IPS-18c (cell line): ENCODE data around the gene SACM1L.
"Not testable (repeated sequence)": the region's sequence is repeated elsewhere in the genome, so short reads cannot be mapped to it uniquely, and the experiment has no call there.

ENCODE experiments used
- H3K4me3 ChIP-seq: 2 replicates; pipeline ENCODE4 v1.7.0; 2013; ENCODE audit warnings: low read depth, mild to moderate bottlenecking, low read length, moderate library complexity; ENCODE audit not compliant: insufficient read depth
- H3K9me3 ChIP-seq: one replicate; pipeline ENCODE4 v1.6.1; 2013; ENCODE audit warnings: mild to moderate bottlenecking, low read length, moderate library complexity; ENCODE audit not compliant: control insufficient read depth, insufficient read depth

Gene SACM1L

GRCh38 chr3:45748068-45748467, 58.9 kb downstream of the SACM1L start:
- Histone ChIP-seq H3K4me3 (no peak overlapping the region), H3K9me3 (no peaks in the 10 kb centered on the region)

DNA sequence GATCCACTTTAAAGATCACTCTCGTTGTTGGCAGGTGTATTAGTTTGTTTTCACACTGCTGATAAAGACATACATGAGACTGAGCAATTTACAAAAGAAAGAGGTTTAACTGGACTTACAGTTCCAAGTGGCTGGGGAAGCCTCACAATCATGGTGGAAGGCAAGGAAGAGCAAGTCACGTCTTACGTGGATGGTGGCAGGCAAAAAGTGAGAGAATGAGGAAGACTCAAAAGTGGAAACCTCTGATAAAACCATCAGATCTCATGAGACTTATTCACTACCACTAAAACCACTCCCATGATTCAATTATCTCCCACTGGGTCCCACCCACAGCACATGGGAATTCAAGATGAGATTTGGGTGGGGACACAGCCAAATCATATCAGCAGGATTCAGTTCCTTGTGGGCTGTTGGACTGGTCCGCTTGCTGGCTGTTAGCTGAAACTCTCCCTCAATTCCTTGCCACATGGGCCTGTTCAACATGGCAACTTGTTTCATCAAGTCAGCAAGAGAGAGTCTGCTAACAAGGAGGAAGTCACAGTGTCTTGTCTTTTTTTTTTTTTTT, 59.9 kb downstream of the SACM1L start:
- not testable (repeated sequence) for H3K9me3 ChIP-seq, H3K4me3 ChIP-seq

DNA sequence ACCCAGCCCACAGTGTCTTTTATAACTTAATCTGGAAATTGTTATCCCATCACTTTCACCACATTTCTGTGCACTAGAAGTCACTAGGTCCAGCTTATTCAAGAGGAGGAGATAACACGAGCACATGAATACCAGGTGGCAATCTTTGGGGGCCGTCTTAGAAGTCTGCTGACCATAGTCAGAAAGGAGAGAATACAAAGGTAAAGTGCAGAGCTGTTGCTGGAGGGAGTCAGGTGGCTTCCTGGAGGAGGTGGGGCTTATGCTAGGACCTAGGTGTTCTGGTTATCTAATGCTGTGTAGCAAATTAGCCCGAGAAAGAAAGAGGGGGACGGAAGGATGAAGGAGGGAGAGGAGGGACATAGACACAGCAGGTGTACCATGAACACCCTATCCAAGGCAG, 60.7 kb downstream of the SACM1L start:
- Histone ChIP-seq H3K9me3 (no peaks in the 10 kb centered on the region), H3K4me3 (no peak overlapping the region)

DNA sequence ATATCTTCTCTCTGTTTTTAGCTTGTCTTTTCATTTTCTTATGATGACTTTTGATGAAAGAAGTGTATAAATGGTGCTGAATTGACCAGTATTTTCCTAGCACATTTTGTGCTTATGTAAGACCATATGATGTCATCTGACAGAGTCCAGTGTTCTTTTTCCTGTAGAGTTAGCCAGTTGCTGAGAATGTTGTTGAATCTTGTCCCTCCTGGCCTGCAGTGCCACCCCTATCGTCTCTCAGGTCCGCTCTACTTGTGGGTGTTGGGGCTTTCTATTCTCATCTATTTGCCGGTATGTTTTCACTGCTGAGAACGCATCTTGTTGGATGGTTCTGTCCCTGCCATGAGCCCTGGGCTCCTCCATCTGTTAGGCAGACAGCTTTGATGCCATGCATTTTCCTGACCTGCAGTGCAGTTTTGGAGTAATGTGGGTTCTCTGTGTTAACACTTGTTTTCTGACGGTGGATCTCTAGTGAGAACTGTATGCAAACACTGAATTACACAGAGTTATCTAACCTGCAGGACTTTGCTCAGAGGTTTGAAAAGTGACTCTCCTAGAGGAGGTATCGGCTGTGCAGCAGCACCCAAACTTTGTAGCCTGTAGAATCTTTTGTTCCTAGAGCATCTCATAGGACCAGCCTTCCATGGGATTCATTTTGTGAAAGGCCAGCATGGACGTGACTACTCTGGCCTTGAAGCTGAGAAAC, 62.5 kb downstream of the SACM1L start:
- H3K9me3 ChIP-seq, result no peaks in the 10 kb centered on the region

GRCh38 chr3:45753095-45753494, 63.9 kb downstream of the SACM1L start:
- Histone ChIP-seq H3K9me3 (no peaks in the 10 kb centered on the region), H3K4me3 (no peak overlapping the region)

More for the DNA sequence above, 62.5 kb downstream of the SACM1L start:
- no peak overlapping the region for H3K4me3 ChIP-seq

- no peaks in the 10 kb centered on the region for H3K9me3 ChIP-seq
- no peak overlapping the region for H3K4me3 ChIP-seq
Measured at GRCh38 chr3:45754461-45754860, 65.3 kb downstream of the SACM1L start.

GRCh38 chr3:45756055-45756454, 66.9 kb downstream of the SACM1L start:
- Histone ChIP-seq H3K4me3 (no peak overlapping the region), H3K9me3 (no peaks in the 10 kb centered on the region)

DNA sequence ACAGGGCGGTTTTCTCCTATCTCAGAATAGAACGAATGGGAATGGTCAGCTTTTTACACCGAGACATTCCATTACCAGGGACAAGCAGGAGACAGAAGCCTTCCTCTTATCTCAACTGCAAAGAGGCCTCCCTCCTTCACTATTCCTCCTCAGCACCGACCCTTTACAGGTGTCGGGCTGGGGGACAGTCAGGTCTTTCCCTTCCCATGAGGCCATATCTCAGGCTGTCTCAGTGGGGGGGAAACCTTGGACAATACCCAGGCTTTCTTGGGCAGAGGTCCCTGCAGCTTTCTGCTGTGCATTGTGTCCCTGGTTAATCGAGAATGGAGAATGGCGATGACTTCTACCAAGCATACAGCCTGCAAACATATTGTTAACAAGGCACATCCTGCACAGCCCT, 67.9 kb downstream of the SACM1L start:
- not testable (repeated sequence) for H3K4me3 ChIP-seq

DNA sequence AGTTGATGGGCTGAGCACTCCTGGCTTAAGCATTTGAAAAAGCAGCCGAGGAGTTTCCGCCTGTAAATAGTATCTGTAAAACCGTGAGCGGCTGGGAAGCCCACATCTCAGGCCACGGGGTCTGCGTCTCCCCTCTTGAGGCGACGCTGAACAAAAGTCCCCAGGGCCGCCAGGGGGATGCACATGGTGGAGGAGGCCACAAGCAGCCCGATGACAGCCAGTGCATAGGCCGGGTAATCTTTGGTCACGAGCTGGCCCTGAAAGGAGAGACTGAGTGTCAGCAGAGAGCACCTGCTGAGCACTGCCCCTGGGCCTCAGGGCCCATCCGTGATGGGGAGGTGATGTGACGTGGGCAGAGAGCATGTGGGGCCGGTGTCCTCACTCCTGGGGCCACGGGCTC, 69.7 kb downstream of the SACM1L start:
- H3K4me3 ChIP-seq, result no peak overlapping the region
- no peaks in the 10 kb centered on the region for H3K9me3 ChIP-seq

More for the DNA sequence above, 67.9 kb downstream of the SACM1L start:
- H3K9me3 ChIP-seq, result not testable (repeated sequence)

GRCh38 chr3:45759851-45760250, 70.7 kb downstream of the SACM1L start:
- Histone ChIP-seq H3K4me3 (no peak overlapping the region), H3K9me3 (no peaks in the 10 kb centered on the region)

- Histone ChIP-seq H3K4me3 (no peak overlapping the region), H3K9me3 (no peaks in the 10 kb centered on the region)
Measured at GRCh38 chr3:45760878-45761711, 71.9 kb downstream of the SACM1L start.

DNA sequence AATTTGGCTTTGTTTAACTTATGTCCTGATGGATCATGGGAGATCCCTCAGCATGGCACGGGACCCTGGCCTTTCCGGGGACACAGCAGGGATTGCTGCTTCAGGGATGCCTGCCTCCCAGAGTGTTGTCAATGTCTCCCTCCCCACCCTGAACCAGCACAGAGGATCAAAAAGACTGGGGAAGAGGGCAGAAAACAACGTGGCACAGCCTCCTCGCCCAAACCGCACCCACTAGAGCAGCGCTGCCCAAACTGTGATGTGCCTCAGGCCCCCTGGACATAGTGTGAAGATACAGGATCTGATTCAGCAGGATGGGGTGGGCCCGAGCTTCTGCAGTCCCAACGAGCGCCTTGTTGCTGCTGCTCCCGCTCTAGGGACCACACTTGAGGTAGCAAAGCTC, 72.6 kb downstream of the SACM1L start:
- no peak overlapping the region for H3K4me3 ChIP-seq

DNA sequence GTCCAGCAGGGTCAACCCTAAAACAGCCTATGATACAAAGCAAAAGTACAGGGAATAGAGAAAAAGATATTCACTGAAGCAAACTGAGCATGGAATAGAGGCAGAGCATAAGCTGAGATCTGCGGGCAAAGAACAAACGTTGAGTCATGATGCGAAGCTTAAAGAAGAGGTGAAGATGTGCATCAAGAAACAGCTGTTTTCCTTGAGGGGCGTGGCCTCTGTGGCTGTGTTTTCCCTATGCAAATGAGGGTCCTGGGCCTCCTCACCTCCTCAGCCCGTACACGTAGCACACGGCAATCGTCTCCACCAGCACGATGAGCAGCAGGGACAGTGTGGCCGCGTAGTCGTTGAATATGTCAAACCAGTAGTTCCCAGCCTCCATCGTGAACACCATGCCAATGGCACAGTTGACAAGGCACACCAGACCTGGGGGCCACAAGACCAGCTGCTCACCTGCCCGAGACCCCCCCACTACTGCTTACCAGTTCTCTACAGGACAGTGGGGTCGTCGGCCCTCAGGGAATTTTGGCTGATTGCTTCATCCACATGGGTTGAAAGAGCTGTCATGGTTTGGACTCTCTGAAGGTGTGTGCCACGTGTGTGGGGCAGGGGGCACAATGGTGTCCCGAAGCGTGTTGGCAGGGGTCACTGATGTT, 73.6 kb downstream of the SACM1L start:
- H3K9me3 ChIP-seq, result no peaks in the 10 kb centered on the region
- no peak overlapping the region for H3K4me3 ChIP-seq

More for the DNA sequence above, 72.6 kb downstream of the SACM1L start:
- H3K9me3 ChIP-seq, result no peaks in the 10 kb centered on the region

- no peaks in the 10 kb centered on the region for H3K9me3 ChIP-seq
- H3K4me3 ChIP-seq, result no peak overlapping the region
Measured at GRCh38 chr3:45763303-45763675, 74.1 kb downstream of the SACM1L start.

- no peaks in the 10 kb centered on the region for H3K9me3 ChIP-seq
- H3K4me3 ChIP-seq, result no peak overlapping the region
Measured at GRCh38 chr3:45765266-45765851, 76.2 kb downstream of the SACM1L start.

GRCh38 chr3:45765958-45766357, 76.8 kb downstream of the SACM1L start:
- Histone ChIP-seq H3K4me3 (no peak overlapping the region), H3K9me3 (no peaks in the 10 kb centered on the region)

DNA sequence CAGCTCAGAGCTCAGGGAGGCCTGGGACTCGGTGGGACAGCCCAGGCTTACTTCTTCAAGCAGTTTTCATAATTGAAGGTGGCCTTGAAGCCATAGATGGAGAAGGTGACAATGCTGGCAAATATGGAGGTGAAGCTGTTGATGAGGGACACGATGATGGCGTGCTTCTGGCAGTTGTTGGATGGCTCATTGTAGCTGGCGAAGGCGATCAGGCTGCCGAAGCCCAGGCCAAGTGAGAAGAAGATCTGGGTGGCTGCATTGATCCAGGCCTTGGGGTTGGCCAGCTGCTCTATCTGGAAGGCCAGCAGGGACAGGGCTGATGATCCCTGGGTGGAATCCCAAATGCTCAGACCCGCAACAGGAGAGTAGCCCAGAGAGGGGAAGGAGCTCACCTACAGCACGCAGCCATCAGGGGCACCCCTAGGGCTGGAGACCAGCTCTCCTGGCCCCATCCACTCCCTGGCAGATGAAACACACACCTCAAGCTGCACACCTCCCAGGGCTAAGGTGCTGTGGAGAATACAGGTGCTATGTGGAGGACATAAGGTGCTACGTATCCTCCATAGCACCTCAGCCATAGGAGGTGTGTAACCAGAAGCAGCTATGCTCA, 82.1 kb downstream of the SACM1L start:
- Histone ChIP-seq H3K4me3 (no peak overlapping the region), H3K9me3 (no peaks in the 10 kb centered on the region)
